HCT116 (cell line): ENCODE data around the gene NFIA. TPM values are rescaled to one million over a fixed set of nuclear protein-coding genes. Genes with fewer than 3 reads are reported as not detected.

Experiments
- ATAC-seq: fragments of 200-7000 bp; cut with Tn5 transposase; 2 replicates; pipeline ENCODE4 v1.9.1; 2020; ENCODE audit warnings: mild to moderate bottlenecking, moderate library complexity
- BruUV-seq: library from RNA; stranded (reverse); fragments of 400-500 nt; replicated peaks from 2 replicates; lab custom pipeline; 2021; lab: Mats Ljungman, UMichigan
- CTCF ChIA-PET: fragments of 300-600 bp; sonication (Branson Sonifier 250); formaldehyde crosslinking; loops from one replicate; lab custom pipeline; 2021; ENCODE audit warnings: antibody characterized with exemption; lab: Charles Lee
- POLR2A ChIA-PET: fragments of 300-600, 350-600 bp; sonication (Branson Sonifier 250); formaldehyde crosslinking; loops from one replicate; lab custom pipeline; 2021; ENCODE audit warnings: antibody characterized with exemption; lab: Charles Lee
- RAD21 ChIA-PET, 2 experiments: fragments of 300-600 bp; sonication (Branson Sonifier 250); formaldehyde crosslinking; loops; one replicate each; lab custom pipeline; 2023; ENCODE audit warnings: low total read pairs in 2 of 2; ENCODE audit not compliant: uncharacterized antibody in 2 of 2, unreplicated experiment in 2 of 2, low non-redundant PET in 1 of 2; lab: Charles Lee
- DNase-seq: peaks from one replicate; pipeline ENCODE4 v3.0.0-alpha.2; 2010; ENCODE audit warnings: low read depth, low spot score
- H2AFZ ChIP-seq: fragments of 200-600 bp; shearing (Covaris generic), sonication (generic); 2 replicates; pipeline ENCODE4 v1.6.1; 2017; ENCODE audit warnings: low read depth, mixed run types, mixed read lengths, antibody characterized with exemption, low read length; ENCODE audit not compliant: poor library complexity, severe bottlenecking
- H3K27ac ChIP-seq: 2 replicates; pipeline ENCODE4 v1.5.1; 2012; ENCODE audit warnings: low read depth, low read length
- H3K27me3 ChIP-seq: fragments of 200-600 bp; sonication (generic); 2 replicates; pipeline ENCODE4 v1.6.1; 2016; ENCODE audit warnings: mixed run types, low read length, mixed read lengths; ENCODE audit not compliant: insufficient read depth
- H3K36me3 ChIP-seq, 2 experiments: fragments of 200-500 bp in 1 of 2; fragments of 200-600 bp in 1 of 2; sonication (Bioruptor generic) in 1 of 2; sonication (generic) in 1 of 2; 2 replicates each; pipeline versions ENCODE4 v1.5.1 to v1.6.1; 2014 to 2016; ENCODE audit warnings: low read length in 2 of 2, inconsistent platforms in 1 of 2, mixed read lengths in 1 of 2, mixed run types in 1 of 2; ENCODE audit not compliant: insufficient read depth in 2 of 2, control insufficient read depth in 1 of 2
- H3K4me1 ChIP-seq, 2 experiments: fragments of 200-600 bp in 1 of 2; sonication (generic) in 1 of 2; 2 replicates each; pipeline versions ENCODE4 v1.5.1 to v1.6.1; 2012 to 2017; ENCODE audit warnings: low read length in 2 of 2, inconsistent platforms in 1 of 2, mild to moderate bottlenecking in 1 of 2, mixed read lengths in 1 of 2, mixed run types in 1 of 2, moderate library complexity in 1 of 2; ENCODE audit not compliant: insufficient read depth in 2 of 2, control insufficient read depth in 1 of 2
- H3K4me2 ChIP-seq: fragments of 200-600 bp; sonication (generic); 2 replicates; pipeline ENCODE4 v1.6.1; 2017; ENCODE audit warnings: mixed run types, low read length, mixed read lengths
- H3K4me3 ChIP-seq, 2 experiments: fragments of 200-600 bp in 1 of 2; sonication (generic) in 1 of 2; replicated peaks in 1 of 2; 2 replicates each; pipeline ENCODE4 v1.5.1; 2011 to 2016; ENCODE audit warnings: low read length in 2 of 2, control low read depth in 1 of 2, low read depth in 1 of 2, mild to moderate bottlenecking in 1 of 2, mixed read lengths in 1 of 2, mixed run types in 1 of 2
- H3K79me2 ChIP-seq: fragments of 200-600 bp; sonication (generic); 2 replicates; pipeline ENCODE4 v1.6.1; 2017; ENCODE audit warnings: mild to moderate bottlenecking, mixed run types, low read length, moderate library complexity, mixed read lengths; ENCODE audit not compliant: insufficient read depth
- H3K9ac ChIP-seq: fragments of 200-600 bp; sonication (generic); 2 replicates; pipeline ENCODE4 v1.6.1; 2016; ENCODE audit warnings: low read length, mixed read lengths
- H3K9me2 ChIP-seq: fragments of 200-600 bp; sonication (generic), shearing (Covaris generic); 2 replicates; pipeline ENCODE4 v1.6.1; 2017; ENCODE audit warnings: mixed run types, mild to moderate bottlenecking, moderate library complexity; ENCODE audit not compliant: insufficient read depth
- H3K9me3 ChIP-seq, 2 experiments: fragments of 200-500 bp in 1 of 2; fragments of 200-600 bp in 1 of 2; sonication (Bioruptor generic) in 1 of 2; sonication (generic) in 1 of 2; 2 replicates each; pipeline ENCODE4 v1.6.1; 2014 to 2017; ENCODE audit warnings: low read length in 2 of 2, mixed read lengths in 2 of 2, inconsistent platforms in 1 of 2, low read depth in 1 of 2, mild to moderate bottlenecking in 1 of 2, mixed run types in 1 of 2, moderate library complexity in 1 of 2; ENCODE audit not compliant: control insufficient read depth in 1 of 2, insufficient read depth in 1 of 2
- H4K20me1 ChIP-seq: fragments of 200-600 bp; sonication (generic), shearing (Covaris generic); 2 replicates; pipeline ENCODE4 v1.6.1; 2017; ENCODE audit warnings: mixed run types, mild to moderate bottlenecking, moderate library complexity; ENCODE audit not compliant: insufficient read depth
- CBX3 ChIP-seq: IDR thresholded peaks from 2 replicates; pipeline ENCODE4 v1.6.1; 2012; ENCODE audit warnings: low read depth
- CEBPB ChIP-seq: IDR thresholded peaks from 2 replicates; pipeline ENCODE4 v1.6.1; 2012; ENCODE audit warnings: low read depth
- EGR1 ChIP-seq: IDR thresholded peaks from 2 replicates; pipeline ENCODE4 v1.6.1; 2012; ENCODE audit warnings: low read depth
- ELF1 ChIP-seq: IDR thresholded peaks from 2 replicates; pipeline ENCODE4 v1.6.1; 2012; ENCODE audit warnings: low read depth, borderline replicate concordance
- FOSL1 ChIP-seq: IDR thresholded peaks from 2 replicates; pipeline ENCODE4 v1.6.1; 2012; ENCODE audit warnings: low read depth
- JUND ChIP-seq: IDR thresholded peaks from 2 replicates; pipeline ENCODE4 v1.6.1; 2012
- POLR2A ChIP-seq: IDR thresholded peaks from 2 replicates; pipeline ENCODE4 v1.7.0; 2011; ENCODE audit warnings: borderline replicate concordance; ENCODE audit not compliant: insufficient read depth, insufficient read length; ENCODE audit errors: extremely low read depth
- POLR2AphosphoS5 ChIP-seq: IDR thresholded peaks from 2 replicates; pipeline ENCODE4 v1.6.1; 2011; ENCODE audit warnings: mild to moderate bottlenecking, low read depth, low read length, moderate library complexity
- RAD21 ChIP-seq: IDR thresholded peaks from 2 replicates; pipeline ENCODE4 v1.6.1; 2012; ENCODE audit warnings: low read depth, mild to moderate bottlenecking
- SIN3A ChIP-seq: IDR thresholded peaks from 2 replicates; pipeline ENCODE4 v1.6.1; 2012; ENCODE audit warnings: low read depth
- SRF ChIP-seq: IDR thresholded peaks from 2 replicates; pipeline ENCODE4 v1.6.1; 2012; ENCODE audit warnings: low read depth
- TCF7L2 ChIP-seq: IDR thresholded peaks from 2 replicates; pipeline ENCODE4 v1.7.0; 2011; ENCODE audit warnings: borderline replicate concordance, inconsistent platforms; ENCODE audit not compliant: insufficient read depth, insufficient read length; ENCODE audit errors: extremely low read depth
- YY1 ChIP-seq: IDR thresholded peaks from 2 replicates; pipeline ENCODE4 v1.6.1; 2011; ENCODE audit warnings: low read length, low read depth, moderate library complexity, mild to moderate bottlenecking; ENCODE audit not compliant: insufficient replicate concordance; ENCODE audit errors: extremely low read depth
- ZFX ChIP-seq: fragments of 450-650 bp; IDR thresholded peaks from 2 replicates; pipeline ENCODE4 v1.6.1; 2017
- ZNF274 ChIP-seq: fragments of 200-500 bp; sonication (Bioruptor generic); IDR thresholded peaks from 2 replicates; pipeline ENCODE4 v1.6.1; 2014; ENCODE audit warnings: mild to moderate bottlenecking, low read depth, low read length, inconsistent platforms
- intact Hi-C: fragments of 100-400 bp; cut with micrococcal nuclease; formaldehyde crosslinking; loops from 2 replicates; pipeline ENCODE4 v1.10.0; 2022
- total RNA-seq: library from RNA; stranded (reverse); gene quantifications from one replicate; pipeline ENCODE4 v1.2.1, GENCODE V29; 2021; ENCODE audit not compliant: unreplicated experiment
- TF ChIP-seq, protein P1 (sequence below): IDR thresholded peaks from 2 replicates; pipeline ENCODE4 v1.6.1; 2012; ENCODE audit warnings: low read depth
- TF ChIP-seq, protein P2 (sequence below), 3 experiments: fragments of 200-600 bp in 1 of 3; sonication (generic) in 1 of 3; IDR thresholded peaks in 2 of 3; conservative IDR thresholded peaks in 1 of 3; 2 replicates each; pipeline ENCODE4 v1.5.1; 2012 to 2017; ENCODE audit warnings: low read depth in 2 of 3, low read length in 2 of 3, antibody characterized with exemption in 1 of 3, borderline replicate concordance in 1 of 3, control low read depth in 1 of 3, mild to moderate bottlenecking in 1 of 3, mixed read lengths in 1 of 3, mixed run types in 1 of 3, moderate library complexity in 1 of 3; ENCODE audit not compliant: insufficient read depth in 1 of 3
- TF ChIP-seq, protein P3 (sequence below): IDR thresholded peaks from 2 replicates; pipeline ENCODE4 v1.6.1; 2011; ENCODE audit warnings: mild to moderate bottlenecking, low read length, moderate library complexity; ENCODE audit not compliant: insufficient replicate concordance; ENCODE audit errors: extremely low read depth
- TF ChIP-seq, protein P4 (sequence below): IDR thresholded peaks from 2 replicates; pipeline ENCODE4 v1.6.1; 2012

Gene NFIA
- total RNA-seq, 1 experiment from 2014 or later: 17.2 TPM

DNA sequence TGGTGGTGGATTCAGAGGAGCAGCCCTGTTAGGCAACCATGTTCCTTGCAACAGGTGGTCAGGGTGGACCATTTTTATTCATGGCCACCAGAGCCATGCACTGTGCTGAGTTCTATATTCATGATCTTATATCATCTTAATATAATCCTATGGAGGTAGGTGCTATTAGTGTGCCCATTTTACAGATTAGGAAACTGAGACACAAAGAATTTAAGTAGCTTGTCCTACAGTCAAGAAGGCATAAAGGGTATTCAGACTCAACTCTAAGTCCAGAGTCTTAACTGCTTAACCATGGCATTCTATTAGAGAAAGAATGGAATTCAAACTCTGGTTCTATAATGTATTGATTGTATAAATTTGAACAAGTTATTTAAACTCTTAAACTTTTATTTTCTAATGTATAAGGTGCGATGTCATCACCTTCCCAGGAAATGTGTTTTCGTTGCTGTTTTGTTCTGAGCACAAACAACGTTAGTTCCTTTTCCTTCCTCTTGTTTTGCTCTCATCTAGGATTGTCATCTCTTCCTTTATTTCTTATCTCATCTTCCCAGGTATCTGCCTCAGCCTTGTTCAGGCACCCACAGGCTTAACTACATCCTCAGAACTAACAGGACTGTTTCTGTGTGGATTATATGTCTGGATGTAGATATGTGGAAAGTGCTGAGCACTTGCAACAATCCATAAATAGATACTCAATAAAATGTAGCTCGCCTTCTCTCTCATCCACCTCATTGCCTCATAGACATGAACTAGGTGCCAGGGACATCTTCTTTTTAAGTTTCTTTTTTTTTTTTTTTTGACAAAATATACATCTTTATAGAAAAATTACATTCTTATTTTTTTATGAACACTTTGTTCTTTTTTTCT is 207.1 kb downstream of the NFIA start:
- Histone ChIP-seq H3K9ac (no peak overlapping the region), H3K4me1 (peaks cover 0 to 19% of the 10 kb centered on the region in 2 experiments; a peak in 3 of 4 replicates), H3K27ac (no peak overlapping the region), H3K9me3 (no peaks in the 10 kb centered on the region), H3K27me3 (no peaks in the 10 kb centered on the region), H3K4me3 (no peak overlapping the region), H2AFZ (no peak overlapping the region), H3K4me2 (no peak overlapping the region), H3K36me3 (no peaks in the 10 kb centered on the region), H3K9me2 (no peaks in the 10 kb centered on the region), H4K20me1 (no peaks in the 10 kb centered on the region), H3K79me2 (no peaks in the 10 kb centered on the region)
- CTCF ChIA-PET: no interaction called here
- no peak for DNase-seq
- intact Hi-C loops: no loop called here
- ATAC-seq: no peak
- no TSS peak for BruUV-seq
- RAD21 ChIA-PET: no interaction called here
- POLR2A ChIA-PET: no interaction called here
- TF ChIP-seq, protein P1, sequence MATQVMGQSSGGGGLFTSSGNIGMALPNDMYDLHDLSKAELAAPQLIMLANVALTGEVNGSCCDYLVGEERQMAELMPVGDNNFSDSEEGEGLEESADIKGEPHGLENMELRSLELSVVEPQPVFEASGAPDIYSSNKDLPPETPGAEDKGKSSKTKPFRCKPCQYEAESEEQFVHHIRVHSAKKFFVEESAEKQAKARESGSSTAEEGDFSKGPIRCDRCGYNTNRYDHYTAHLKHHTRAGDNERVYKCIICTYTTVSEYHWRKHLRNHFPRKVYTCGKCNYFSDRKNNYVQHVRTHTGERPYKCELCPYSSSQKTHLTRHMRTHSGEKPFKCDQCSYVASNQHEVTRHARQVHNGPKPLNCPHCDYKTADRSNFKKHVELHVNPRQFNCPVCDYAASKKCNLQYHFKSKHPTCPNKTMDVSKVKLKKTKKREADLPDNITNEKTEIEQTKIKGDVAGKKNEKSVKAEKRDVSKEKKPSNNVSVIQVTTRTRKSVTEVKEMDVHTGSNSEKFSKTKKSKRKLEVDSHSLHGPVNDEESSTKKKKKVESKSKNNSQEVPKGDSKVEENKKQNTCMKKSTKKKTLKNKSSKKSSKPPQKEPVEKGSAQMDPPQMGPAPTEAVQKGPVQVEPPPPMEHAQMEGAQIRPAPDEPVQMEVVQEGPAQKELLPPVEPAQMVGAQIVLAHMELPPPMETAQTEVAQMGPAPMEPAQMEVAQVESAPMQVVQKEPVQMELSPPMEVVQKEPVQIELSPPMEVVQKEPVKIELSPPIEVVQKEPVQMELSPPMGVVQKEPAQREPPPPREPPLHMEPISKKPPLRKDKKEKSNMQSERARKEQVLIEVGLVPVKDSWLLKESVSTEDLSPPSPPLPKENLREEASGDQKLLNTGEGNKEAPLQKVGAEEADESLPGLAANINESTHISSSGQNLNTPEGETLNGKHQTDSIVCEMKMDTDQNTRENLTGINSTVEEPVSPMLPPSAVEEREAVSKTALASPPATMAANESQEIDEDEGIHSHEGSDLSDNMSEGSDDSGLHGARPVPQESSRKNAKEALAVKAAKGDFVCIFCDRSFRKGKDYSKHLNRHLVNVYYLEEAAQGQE: no peak
- no peak for TF ChIP-seq SIN3A
- no peak for TF ChIP-seq POLR2A
- TF ChIP-seq ZFX: no peak
- TF ChIP-seq YY1: no peak
- TF ChIP-seq POLR2AphosphoS5: no peak
- TF ChIP-seq, protein P2, sequence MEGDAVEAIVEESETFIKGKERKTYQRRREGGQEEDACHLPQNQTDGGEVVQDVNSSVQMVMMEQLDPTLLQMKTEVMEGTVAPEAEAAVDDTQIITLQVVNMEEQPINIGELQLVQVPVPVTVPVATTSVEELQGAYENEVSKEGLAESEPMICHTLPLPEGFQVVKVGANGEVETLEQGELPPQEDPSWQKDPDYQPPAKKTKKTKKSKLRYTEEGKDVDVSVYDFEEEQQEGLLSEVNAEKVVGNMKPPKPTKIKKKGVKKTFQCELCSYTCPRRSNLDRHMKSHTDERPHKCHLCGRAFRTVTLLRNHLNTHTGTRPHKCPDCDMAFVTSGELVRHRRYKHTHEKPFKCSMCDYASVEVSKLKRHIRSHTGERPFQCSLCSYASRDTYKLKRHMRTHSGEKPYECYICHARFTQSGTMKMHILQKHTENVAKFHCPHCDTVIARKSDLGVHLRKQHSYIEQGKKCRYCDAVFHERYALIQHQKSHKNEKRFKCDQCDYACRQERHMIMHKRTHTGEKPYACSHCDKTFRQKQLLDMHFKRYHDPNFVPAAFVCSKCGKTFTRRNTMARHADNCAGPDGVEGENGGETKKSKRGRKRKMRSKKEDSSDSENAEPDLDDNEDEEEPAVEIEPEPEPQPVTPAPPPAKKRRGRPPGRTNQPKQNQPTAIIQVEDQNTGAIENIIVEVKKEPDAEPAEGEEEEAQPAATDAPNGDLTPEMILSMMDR (IDR thresholded peaks at IDR 0.05 in 2 of 3, conservative IDR thresholded peaks at IDR 0.05 in 1 of 3; ENCODE audit: borderline replicate concordance in 1 of 3, insufficient read depth in 1 of 3, low read depth in 2 of 3, low read length in 2 of 3): no peak
- no peak for TF ChIP-seq SRF
- TF ChIP-seq, protein P3, sequence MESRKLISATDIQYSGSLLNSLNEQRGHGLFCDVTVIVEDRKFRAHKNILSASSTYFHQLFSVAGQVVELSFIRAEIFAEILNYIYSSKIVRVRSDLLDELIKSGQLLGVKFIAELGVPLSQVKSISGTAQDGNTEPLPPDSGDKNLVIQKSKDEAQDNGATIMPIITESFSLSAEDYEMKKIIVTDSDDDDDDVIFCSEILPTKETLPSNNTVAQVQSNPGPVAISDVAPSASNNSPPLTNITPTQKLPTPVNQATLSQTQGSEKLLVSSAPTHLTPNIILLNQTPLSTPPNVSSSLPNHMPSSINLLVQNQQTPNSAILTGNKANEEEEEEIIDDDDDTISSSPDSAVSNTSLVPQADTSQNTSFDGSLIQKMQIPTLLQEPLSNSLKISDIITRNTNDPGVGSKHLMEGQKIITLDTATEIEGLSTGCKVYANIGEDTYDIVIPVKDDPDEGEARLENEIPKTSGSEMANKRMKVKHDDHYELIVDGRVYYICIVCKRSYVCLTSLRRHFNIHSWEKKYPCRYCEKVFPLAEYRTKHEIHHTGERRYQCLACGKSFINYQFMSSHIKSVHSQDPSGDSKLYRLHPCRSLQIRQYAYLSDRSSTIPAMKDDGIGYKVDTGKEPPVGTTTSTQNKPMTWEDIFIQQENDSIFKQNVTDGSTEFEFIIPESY: no peak
- no peak for TF ChIP-seq JUND
- TF ChIP-seq RAD21: no peak
- no peak for TF ChIP-seq FOSL1
- TF ChIP-seq CBX3: no peak
- TF ChIP-seq CEBPB: no peak
- TF ChIP-seq, protein P4, sequence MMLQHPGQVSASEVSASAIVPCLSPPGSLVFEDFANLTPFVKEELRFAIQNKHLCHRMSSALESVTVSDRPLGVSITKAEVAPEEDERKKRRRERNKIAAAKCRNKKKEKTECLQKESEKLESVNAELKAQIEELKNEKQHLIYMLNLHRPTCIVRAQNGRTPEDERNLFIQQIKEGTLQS: no peak
- no peak for TF ChIP-seq ZNF274
- TF ChIP-seq ELF1: no peak
- no peak for TF ChIP-seq TCF7L2
- no peak for TF ChIP-seq EGR1
